H1 (cell line): ENCODE data around the gene AKR1B15. TPM values are rescaled to one million over a fixed set of nuclear protein-coding genes. Genes with fewer than 3 reads are reported as not detected.

Source experiments
- CTCF ChIA-PET: fragments of 300-600 bp; sonication (Branson Sonifier 250); formaldehyde crosslinking; loops from one replicate; lab custom pipeline; 2021; ENCODE audit not compliant: partially characterized antibody; lab: Charles Lee
- POLR2A ChIA-PET: fragments of 300-600 bp; sonication (Branson Sonifier 250); formaldehyde crosslinking; loops from one replicate; lab custom pipeline; 2021; ENCODE audit warnings: inconsistent platforms; ENCODE audit not compliant: partially characterized antibody; lab: Charles Lee
- DNase-seq, 2 experiments: peaks; one replicate each; pipeline versions ENCODE4 v3.0.0 to v3.0.0-alpha.2; 2010 to 2022; ENCODE audit warnings: low spot score in 2 of 2, low read depth in 1 of 2, mixed read lengths in 1 of 2
- FAIRE-seq: peaks from 2 replicates; lab custom pipeline; 2011; peaks lifted over from hg19 to GRCh38; lab: Jason Lieb, UNC
- H2AFZ ChIP-seq: 2 replicates; pipeline ENCODE4 v1.8.1; 2012; ENCODE audit warnings: low read length, inconsistent platforms
- H2AK5ac ChIP-seq: 2 replicates; pipeline ENCODE4 v1.6.1; 2013; ENCODE audit warnings: low read depth, low read length
- H2BK120ac ChIP-seq: replicated peaks from 2 replicates; pipeline ENCODE3; 2013; ENCODE audit warnings: low read depth, low read length, inconsistent platforms
- H2BK12ac ChIP-seq: 2 replicates; pipeline ENCODE4 v1.6.1; 2013; ENCODE audit warnings: low read depth, low read length
- H2BK15ac ChIP-seq: 2 replicates; pipeline ENCODE4 v1.6.1; 2013; ENCODE audit warnings: low read length
- H2BK20ac ChIP-seq: 2 replicates; pipeline ENCODE4 v1.6.1; 2013; ENCODE audit warnings: low read length
- H2BK5ac ChIP-seq: 2 replicates; pipeline ENCODE4 v1.6.1; 2013; ENCODE audit warnings: low read depth, low read length
- H3K14ac ChIP-seq: 2 replicates; pipeline ENCODE4 v1.6.1; 2013; ENCODE audit warnings: inconsistent platforms; ENCODE audit not compliant: insufficient read length
- H3K18ac ChIP-seq: 2 replicates; pipeline ENCODE4 v1.6.1; 2013; ENCODE audit warnings: low read length; ENCODE audit errors: extremely low read depth
- H3K23ac ChIP-seq: 2 replicates; pipeline ENCODE4 v1.6.1; 2013; ENCODE audit warnings: inconsistent platforms; ENCODE audit not compliant: insufficient read length
- H3K23me2 ChIP-seq: 2 replicates; pipeline ENCODE4 v1.6.1; 2013; ENCODE audit warnings: low read depth, low read length
- H3K27ac ChIP-seq: 2 replicates; pipeline ENCODE4 v1.6.1; 2011; ENCODE audit warnings: low read depth, low read length, inconsistent platforms
- H3K27me3 ChIP-seq, 4 experiments: replicated peaks in 1 of 4; 1 replicate in 1 of 4; 2 replicates in 3 of 4; pipeline versions ENCODE4 v1.6.1 to v1.8.1; 2011 to 2013; ENCODE audit warnings: low read length in 3 of 4, mild to moderate bottlenecking in 3 of 4, inconsistent platforms in 2 of 4, mixed read lengths in 2 of 4, moderate library complexity in 1 of 4; ENCODE audit not compliant: control insufficient read depth in 3 of 4, insufficient read depth in 3 of 4; ENCODE audit errors: extremely low read depth in 1 of 4
- H3K36me3 ChIP-seq, 4 experiments: 2 replicates each; pipeline versions ENCODE4 v1.6.1 to v1.8.1; 2011 to 2013; ENCODE audit warnings: mild to moderate bottlenecking in 4 of 4, low read length in 3 of 4, moderate library complexity in 2 of 4, control low read depth in 1 of 4, inconsistent platforms in 1 of 4; ENCODE audit not compliant: insufficient read depth in 4 of 4, control insufficient read depth in 2 of 4
- H3K4ac ChIP-seq: replicated peaks from 2 replicates; pipeline ENCODE3; 2013; ENCODE audit warnings: low read length, low read depth, mixed read lengths, inconsistent platforms; ENCODE audit not compliant: insufficient read length
- H3K4me1 ChIP-seq, 4 experiments: replicated peaks in 1 of 4; 1 replicate in 1 of 4; 2 replicates in 3 of 4; pipeline versions ENCODE4 v1.6.1 to v1.8.1; 2011 to 2013; ENCODE audit warnings: low read length in 3 of 4, inconsistent platforms in 2 of 4, mixed read lengths in 1 of 4; ENCODE audit not compliant: insufficient read depth in 4 of 4, control insufficient read depth in 3 of 4
- H3K4me2 ChIP-seq, 2 experiments: 2 replicates each; pipeline versions ENCODE4 v1.6.1 to v1.8.1; 2011 to 2013; ENCODE audit warnings: low read depth in 2 of 2, low read length in 2 of 2, control low read depth in 1 of 2, inconsistent platforms in 1 of 2, mild to moderate bottlenecking in 1 of 2; ENCODE audit not compliant: insufficient read depth in 1 of 2
- H3K4me3 ChIP-seq, 4 experiments: fragments of 200-600, 300-600 bp in 1 of 4; sonication (generic), shearing (Covaris generic), sonication (Bioruptor Twin) in 1 of 4; 2 replicates each; pipeline versions ENCODE4 v1.5.1 to v1.8.1; 2011 to 2016; ENCODE audit warnings: low read length in 4 of 4, low read depth in 3 of 4, control low read depth in 2 of 4, inconsistent platforms in 2 of 4, mild to moderate bottlenecking in 2 of 4, mixed read lengths in 1 of 4, moderate library complexity in 1 of 4; ENCODE audit not compliant: insufficient read depth in 2 of 4; ENCODE audit errors: extremely low read depth in 1 of 4
- H3K56ac ChIP-seq: replicated peaks from 2 replicates; pipeline ENCODE3; 2013; ENCODE audit warnings: low read depth, mild to moderate bottlenecking, mixed read lengths, low read length, inconsistent platforms; ENCODE audit not compliant: insufficient read length
- H3K79me1 ChIP-seq: 2 replicates; pipeline ENCODE4 v1.6.1; 2013; ENCODE audit warnings: low read depth, low read length, control low read depth
- H3K79me2 ChIP-seq, 2 experiments: 2 replicates each; pipeline versions ENCODE4 v1.6.1 to v1.8.1; 2012 to 2013; ENCODE audit warnings: low read length in 2 of 2, mild to moderate bottlenecking in 2 of 2, inconsistent platforms in 1 of 2; ENCODE audit not compliant: insufficient read depth in 2 of 2, control insufficient read depth in 1 of 2
- H3K9ac ChIP-seq, 4 experiments: replicated peaks in 1 of 4; 1 replicate in 1 of 4; 2 replicates in 3 of 4; pipeline versions ENCODE4 v1.6.1 to v1.8.1; 2011 to 2013; ENCODE audit warnings: low read depth in 3 of 4, low read length in 3 of 4, control low read depth in 2 of 4, mild to moderate bottlenecking in 2 of 4, moderate library complexity in 2 of 4, inconsistent platforms in 1 of 4; ENCODE audit errors: extremely low read depth in 1 of 4
- H3K9me3 ChIP-seq, 2 experiments: 2 replicates each; pipeline versions ENCODE4 v1.6.1 to v1.8.1; 2012 to 2013; ENCODE audit warnings: mild to moderate bottlenecking in 2 of 2, moderate library complexity in 2 of 2, control low read depth in 1 of 2, inconsistent platforms in 1 of 2, low read depth in 1 of 2, low read length in 1 of 2, mixed read lengths in 1 of 2; ENCODE audit not compliant: insufficient read depth in 2 of 2
- H4K20me1 ChIP-seq, 2 experiments: replicated peaks in 1 of 2; 2 replicates each; pipeline versions ENCODE3 to v1.8.1; 2011 to 2013; ENCODE audit warnings: inconsistent platforms in 2 of 2, low read length in 2 of 2, mild to moderate bottlenecking in 1 of 2; ENCODE audit not compliant: insufficient read depth in 2 of 2, control insufficient read depth in 1 of 2
- H4K5ac ChIP-seq: 2 replicates; pipeline ENCODE4 v1.6.1; 2013; ENCODE audit warnings: low read length, low read depth, mixed read lengths, inconsistent platforms; ENCODE audit not compliant: insufficient read length
- H4K8ac ChIP-seq: 2 replicates; pipeline ENCODE4 v1.8.0; 2013; ENCODE audit warnings: mild to moderate bottlenecking, moderate library complexity, low read length, inconsistent platforms; ENCODE audit not compliant: insufficient read depth; ENCODE audit errors: extremely low read depth
- H4K91ac ChIP-seq: replicated peaks from 2 replicates; pipeline ENCODE3; 2013; ENCODE audit warnings: low read length, mixed read lengths, inconsistent platforms; ENCODE audit not compliant: insufficient read length
- CEBPB ChIP-seq: IDR thresholded peaks from 2 replicates; pipeline ENCODE4 v1.6.1; 2012; ENCODE audit warnings: low read depth, low read length
- CTBP2 ChIP-seq: IDR thresholded peaks from 2 replicates; pipeline ENCODE4 v1.7.0; 2011; ENCODE audit warnings: borderline replicate concordance, mild to moderate bottlenecking, moderate library complexity, mixed read lengths, low read length; ENCODE audit not compliant: insufficient read depth, insufficient read length
- EZH2 ChIP-seq: fragments of 200-600 bp; sonication (generic); IDR thresholded peaks from 2 replicates; pipeline ENCODE4 v1.7.1; 2012; ENCODE audit warnings: low read depth, mild to moderate bottlenecking, moderate library complexity, low read length, inconsistent platforms; ENCODE audit not compliant: severe bottlenecking
- KDM1A ChIP-seq: fragments of 200-600, 300-600 bp; sonication (generic); IDR thresholded peaks from 2 replicates; pipeline ENCODE4 v1.7.1; 2016; ENCODE audit warnings: mild to moderate bottlenecking, low read length, borderline replicate concordance
- KDM5A ChIP-seq: fragments of 200-600 bp; IDR thresholded peaks from 2 replicates; pipeline ENCODE4 v1.7.1; 2012; ENCODE audit warnings: mild to moderate bottlenecking, low read length, inconsistent platforms, mixed read lengths
- PHF8 ChIP-seq: fragments of 200-600 bp; sonication (generic); conservative IDR thresholded peaks from 2 replicates; pipeline ENCODE4 v1.7.1; 2012; ENCODE audit warnings: low read depth, mild to moderate bottlenecking, inconsistent platforms, low read length, moderate library complexity
- RAD21 ChIP-seq, 2 experiments: IDR thresholded peaks in 1 of 2; conservative IDR thresholded peaks in 1 of 2; 2 replicates each; pipeline ENCODE4 v1.6.1; 2011; ENCODE audit warnings: low read depth in 2 of 2, low read length in 2 of 2, improper control_type of control experiment in 1 of 2, inconsistent platforms in 1 of 2, mild to moderate bottlenecking in 1 of 2, moderate library complexity in 1 of 2
- SAP30 ChIP-seq: fragments of 300-600 bp; sonication (generic); IDR thresholded peaks from 2 replicates; pipeline ENCODE4 v1.7.1; 2012; ENCODE audit warnings: low read length, moderate library complexity, mild to moderate bottlenecking, inconsistent platforms; ENCODE audit not compliant: insufficient read depth, insufficient replicate concordance
- SIN3A ChIP-seq, 2 experiments: IDR thresholded peaks in 1 of 2; conservative IDR thresholded peaks in 1 of 2; 2 replicates each; pipeline ENCODE4 v1.6.1; 2011 to 2012; ENCODE audit warnings: low read length in 2 of 2, improper control_type of control experiment in 1 of 2, low read depth in 1 of 2, mild to moderate bottlenecking in 1 of 2
- SP1 ChIP-seq: IDR thresholded peaks from 2 replicates; pipeline ENCODE4 v1.6.1; 2011; ENCODE audit warnings: low read depth, low read length
- YY1 ChIP-seq: IDR thresholded peaks from 2 replicates; pipeline ENCODE4 v1.6.1; 2011; ENCODE audit warnings: low read depth, mild to moderate bottlenecking, low read length
- WGBS, 2 experiments: shearing (Covaris generic) in 1 of 2; methylation state at CpG; one replicate each; pipeline versions ENCODE4 v1.1.6 to v1.1.7; 2013 to 2015; ENCODE audit warnings: low lambda C conversion rate in 2 of 2, mixed read lengths in 2 of 2, inconsistent platforms in 1 of 2, low coverage in 1 of 2, missing lambda C conversion rate in 1 of 2; ENCODE audit not compliant: insufficient replicate concordance in 2 of 2, insufficient coverage in 1 of 2, insufficient read length in 1 of 2; ENCODE audit errors: extremely low coverage in 1 of 2, missing lambda C conversion rate in 1 of 2; 5-methylcytosine and 5-hydroxymethylcytosine counted together
- polyA plus RNA-seq, 7 experiments: library from polyadenylated mRNA; depleted of rRNA in 3 of 7; stranded (reverse) in 5 of 7; unstranded in 2 of 7; fragments of >200 nt in 5 of 7; fragments of 200-250 nt in 2 of 7; gene quantifications; 1 replicate in 5 of 7; 2 replicates in 1 of 7; 4 replicates in 1 of 7; pipeline versions ENCODE4 v1.2.1 to v1.2.3, GENCODE V29; 2011 to 2013; ENCODE audit warnings: missing spikeins in 2 of 7, mixed read lengths in 2 of 7
- total RNA-seq: library from RNA; stranded (reverse); fragmentation: NEBNext Ultra II Directional; extraction: Animal tissue kit (Norgen Biotek cat#: 25700); gene quantifications from 2 replicates; pipeline ENCODE4 v1.2.1, GENCODE V29; 2021

Gene AKR1B15
- total and polyA plus RNA-seq, 2 of the 8 experiments (the other 6 are each of a cell fraction or from before 2014, with no cell fraction given) = 0.15 to 0.47 TPM

DNA sequence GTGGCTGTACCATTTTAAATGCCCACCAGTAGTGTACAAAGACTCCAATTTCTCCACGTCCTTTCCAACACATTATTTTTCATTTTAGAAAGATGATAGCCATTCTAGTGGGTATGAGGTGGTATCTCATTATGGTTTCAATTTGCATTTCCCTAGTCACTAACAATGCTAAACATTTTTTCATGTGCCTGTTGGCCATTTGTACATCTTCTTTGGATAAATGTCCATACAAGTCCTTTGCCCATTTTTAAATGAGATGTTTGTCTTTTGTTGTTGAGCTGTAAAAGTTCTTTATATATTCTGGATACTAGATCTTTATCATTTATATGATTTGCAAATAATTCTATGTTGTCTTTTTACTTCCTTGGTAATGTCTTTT lies 78.9 kb downstream of the AKR1B15 start:
- Histone ChIP-seq H3K4me2 (no peak overlapping the region), H4K91ac (no peak overlapping the region), H3K9me3 (no peaks in the 10 kb centered on the region), H3K27me3 (no peaks in the 10 kb centered on the region), H4K8ac (no peak overlapping the region), H2BK20ac (no peak overlapping the region), H3K4me1 (no peaks in the 10 kb centered on the region), H3K56ac (no peak overlapping the region), H3K79me1 (no peaks in the 10 kb centered on the region), H3K18ac (no peak overlapping the region), H3K36me3 (no peaks in the 10 kb centered on the region), H3K23ac (no peak overlapping the region), H3K23me2 (no peaks in the 10 kb centered on the region), H2AK5ac (no peak overlapping the region), H3K9ac (no peak overlapping the region), H3K14ac (no peak overlapping the region), H3K27ac (no peak overlapping the region), H2BK120ac (no peak overlapping the region), H4K20me1 (no peaks in the 10 kb centered on the region), H3K79me2 (no peaks in the 10 kb centered on the region), H2BK15ac (no peak overlapping the region), H4K5ac (no peak overlapping the region), H2BK5ac (no peak overlapping the region), H3K4me3 (no peak overlapping the region), H3K4ac (no peak overlapping the region), H2BK12ac (no peak overlapping the region), H2AFZ (no peak overlapping the region)
- ChIA-PET POLR2A (no interaction called here), CTCF (interaction anchor here (2.0 to 10.0 kb wide), 2 partner anchors 17 to 97 kb away, joined by 5 to 108 read pairs; partner anchors contain the start of gene BPGM)
- DNase-seq (no peak), FAIRE-seq (no peak)
- WGBS, 2 experiments = 38% methylated on average over 1 of the region's 1 CpG; no CpG with 5 or more reads in 1 of the 2 experiments
- TF ChIP-seq KDM5A (no peak), CTBP2 (no peak), YY1 (no peak), SIN3A (conservative IDR thresholded peaks at IDR 0.05 in 1 of 2, IDR thresholded peaks at IDR 0.05 in 1 of 2; ENCODE audit: low read depth in 1 of 2, low read length in 2 of 2) (no peak), PHF8 (no peak), RAD21 (IDR thresholded peaks at IDR 0.05 in 1 of 2, conservative IDR thresholded peaks at IDR 0.05 in 1 of 2; ENCODE audit: low read depth in 2 of 2, low read length in 2 of 2) (no peak), SP1 (no peak), SAP30 (no peak), EZH2 (no peak), CEBPB (no peak), KDM1A (no peak)
